Panc1 (cell line): ENCODE measurements around the gene FSIP1. TPM values are rescaled to one million over a fixed set of nuclear protein-coding genes. Genes with fewer than 3 reads are reported as not detected.

Experiments used
- ATAC-seq: fragments of 200-7000 bp; cut with Tn5 transposase; 2 replicates; pipeline ENCODE4 v1.9.1; 2020; ENCODE audit warnings: mild to moderate bottlenecking, moderate library complexity
- BruUV-seq: library from RNA; stranded (reverse); fragments of 400-500 nt; replicated peaks from 2 replicates; lab custom pipeline; 2021; lab: Mats Ljungman, UMichigan
- CTCF ChIA-PET: fragments of 300-600 bp; sonication (Branson Sonifier 250); formaldehyde crosslinking; loops from one replicate; lab custom pipeline; 2022; ENCODE audit warnings: antibody characterized with exemption; lab: Charles Lee
- POLR2A ChIA-PET: fragments of 300-600 bp; sonication (Branson Sonifier 250); formaldehyde crosslinking; loops from one replicate; lab custom pipeline; 2022; ENCODE audit warnings: antibody characterized with exemption; lab: Charles Lee
- DNase-seq: peaks from one replicate; pipeline ENCODE4 v3.0.0-alpha.2; 2010; ENCODE audit warnings: low read depth, low spot score
- H3K27ac ChIP-seq: 2 replicates; pipeline ENCODE4 v1.5.1; 2011; ENCODE audit warnings: mild to moderate bottlenecking, low read length, inconsistent platforms
- H3K27me3 ChIP-seq: fragments of 200-500 bp; sonication (Bioruptor generic); 2 replicates; pipeline ENCODE4 v1.6.0; 2014; ENCODE audit warnings: low read length, inconsistent platforms; ENCODE audit not compliant: control insufficient read depth, insufficient read depth
- H3K36me3 ChIP-seq: fragments of 200-500 bp; sonication (Bioruptor generic); 2 replicates; pipeline ENCODE4 v1.5.1; 2014; ENCODE audit warnings: inconsistent platforms, mild to moderate bottlenecking, low read length, moderate library complexity; ENCODE audit not compliant: control insufficient read depth, insufficient read depth
- H3K4me1 ChIP-seq: 2 replicates; pipeline ENCODE4 v1.5.1; 2011; ENCODE audit warnings: inconsistent platforms, mild to moderate bottlenecking, low read length, moderate library complexity; ENCODE audit not compliant: control insufficient read depth, insufficient read depth
- H3K4me3 ChIP-seq, 2 experiments: 2 replicates each; pipeline ENCODE4 v1.5.1; 2011 to 2012; ENCODE audit warnings: low read depth in 2 of 2, low read length in 2 of 2, mild to moderate bottlenecking in 2 of 2, inconsistent platforms in 1 of 2, moderate library complexity in 1 of 2
- H3K9me3 ChIP-seq: fragments of 200-500 bp; sonication (Bioruptor generic); 2 replicates; pipeline ENCODE4 v1.5.1; 2014; ENCODE audit warnings: low read depth, mild to moderate bottlenecking, inconsistent platforms, low read length, moderate library complexity; ENCODE audit not compliant: control insufficient read depth, insufficient read depth
- CTCF ChIP-seq: fragments of 450-650 bp; IDR thresholded peaks from 2 replicates; pipeline ENCODE4 v1.5.1; 2017; ENCODE audit warnings: mild to moderate bottlenecking
- POLR2AphosphoS5 ChIP-seq: IDR thresholded peaks from 2 replicates; pipeline ENCODE4 v1.6.1; 2012; ENCODE audit warnings: mild to moderate bottlenecking, low read depth, low read length, moderate library complexity
- REST ChIP-seq, 2 experiments: IDR thresholded peaks; 2 replicates each; pipeline ENCODE4 v1.6.1; 2011 to 2012; ENCODE audit warnings: low read depth in 2 of 2, control low read depth in 1 of 2, low read length in 1 of 2, mild to moderate bottlenecking in 1 of 2, moderate library complexity in 1 of 2; ENCODE audit not compliant: insufficient read depth in 1 of 2
- SIN3A ChIP-seq: IDR thresholded peaks from 2 replicates; pipeline ENCODE4 v1.6.1; 2012; ENCODE audit warnings: low read depth, mild to moderate bottlenecking, low read length, moderate library complexity, borderline replicate concordance; ENCODE audit not compliant: insufficient read depth
- TCF7L2 ChIP-seq: IDR thresholded peaks from 2 replicates; pipeline ENCODE4 v1.6.1; 2011; ENCODE audit warnings: mild to moderate bottlenecking, low read depth, low read length, inconsistent platforms
- in situ Hi-C: cut with HindIII; loops from 2 replicates; pipeline ENCODE4 v1.10.0; 2016; ENCODE audit warnings: low sequenced_read_pairs, low pct_unique_long_range_greater_than_20kb
- intact Hi-C: fragments of 100-400 bp; cut with micrococcal nuclease; formaldehyde crosslinking; loops from one replicate; pipeline ENCODE4 v1.10.0; 2022; ENCODE audit not compliant: unreplicated experiment
- total RNA-seq: library from RNA; stranded (reverse); gene quantifications from one replicate; pipeline ENCODE4 v1.2.1, GENCODE V29; 2021; ENCODE audit not compliant: unreplicated experiment

Gene FSIP1
- total RNA-seq, 1 experiment from 2014 or later = 1.4 TPM

GRCh38 chr15:39558421-39558820 lies 224.2 kb downstream of the FSIP1 start:
- DNase-seq (no peak), ATAC-seq (no peak)
- no TSS peak for BruUV-seq
- Histone ChIP-seq H3K4me1 (no peaks in the 10 kb centered on the region; the same call in 1 of the 2 replicates), H3K4me3 (no peak overlapping the region), H3K27me3 (no peaks in the 10 kb centered on the region), H3K9me3 (no peaks in the 10 kb centered on the region), H3K27ac (no peak overlapping the region), H3K36me3 (no peaks in the 10 kb centered on the region)
- CTCF ChIA-PET = no interaction called here
- in situ Hi-C loops = no loop called here
- POLR2A ChIA-PET = no interaction called here
- no peak for TF ChIP-seq SIN3A
- no peak for TF ChIP-seq REST (IDR thresholded peaks at IDR 0.05; ENCODE audit: insufficient read depth in 1 of 2, low read depth in 2 of 2, low read length in 1 of 2)
- TF ChIP-seq CTCF = no peak
- no peak for TF ChIP-seq TCF7L2
- no peak for TF ChIP-seq POLR2AphosphoS5
- intact Hi-C loops = no loop called here

- H3K9me3 ChIP-seq = no peaks in the 10 kb centered on the region
- no TSS peak for BruUV-seq
- no peak for ATAC-seq
- H3K36me3 ChIP-seq = no peaks in the 10 kb centered on the region
- H3K4me3 ChIP-seq = no peak overlapping the region
- no peaks in the 10 kb centered on the region; the same call in 1 of the 2 replicates for H3K4me1 ChIP-seq
- intact Hi-C loops = no loop called here
- ChIA-PET CTCF (no interaction called here), POLR2A (no interaction called here)
- DNase-seq = no peak
- no peaks in the 10 kb centered on the region for H3K27me3 ChIP-seq
- TF ChIP-seq REST (IDR thresholded peaks at IDR 0.05; ENCODE audit: insufficient read depth in 1 of 2, low read depth in 2 of 2, low read length in 1 of 2) (no peak), POLR2AphosphoS5 (no peak), CTCF (no peak), SIN3A (no peak), TCF7L2 (no peak)
- no peak overlapping the region for H3K27ac ChIP-seq
- in situ Hi-C loops = no loop called here
Measured at GRCh38 chr15:39556461-39556860, 226.2 kb downstream of the FSIP1 start.
